Measurements from ENCODE around the gene GNAO1. TPM values are rescaled to one million over a fixed set of nuclear protein-coding genes. Genes with fewer than 3 reads are reported as not detected.
"Not testable (repeated sequence)": the region's sequence is repeated elsewhere in the genome, so short reads cannot be mapped to it uniquely, and the experiment has no call there.

GNAO1 gene
- polyA plus RNA-seq, 1 donor from 2014 or later = 31.5 TPM

DNA sequence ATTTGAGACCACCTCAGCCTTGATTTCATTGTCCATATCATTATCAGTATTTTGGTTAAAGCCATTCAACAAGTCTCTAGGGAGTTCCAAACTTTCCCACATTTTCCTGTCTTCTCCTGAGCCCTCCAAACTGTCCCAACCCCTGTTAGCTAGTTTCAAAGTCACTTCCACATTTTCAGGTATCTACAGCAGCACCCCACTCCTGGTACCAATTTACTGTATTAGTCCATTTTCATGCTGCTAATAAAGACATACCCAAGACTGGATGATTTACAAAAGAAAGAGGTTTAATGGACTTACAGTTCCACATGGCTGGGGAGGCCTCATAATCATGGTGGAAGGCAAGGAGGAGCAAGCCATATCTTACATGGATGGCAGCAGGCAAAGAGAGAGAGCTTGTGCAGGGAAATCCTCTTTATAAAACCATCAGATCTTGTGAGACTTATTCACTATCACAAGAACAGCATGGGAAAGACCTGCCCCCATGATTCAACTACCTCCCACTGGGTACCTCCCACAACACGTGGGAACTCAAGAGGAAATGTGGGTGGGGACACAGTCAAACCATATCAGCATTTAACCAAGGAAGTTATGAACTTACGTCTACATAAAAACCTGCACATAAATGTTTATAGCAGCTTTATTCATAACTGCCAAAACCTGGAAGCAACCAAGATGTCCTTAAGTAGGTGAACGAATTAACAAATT, 189.6 kb downstream of the GNAO1 start:
- H3K27me3 ChIP-seq (ENCODE audit: insufficient read depth, low read depth, low read length); H3K79me2 ChIP-seq (replicated peaks; ENCODE audit: insufficient read depth, low read length); H3K4me3 ChIP-seq (ENCODE audit: low read length); H4K20me1 ChIP-seq (ENCODE audit: insufficient read depth); H3K9ac ChIP-seq (ENCODE audit: low read length); H3K27ac ChIP-seq (ENCODE audit: low read length); H3K9me3 ChIP-seq (ENCODE audit: low read length); H3F3A ChIP-seq (ENCODE audit: insufficient read depth, low read length, poor library complexity, severe bottlenecking); H3K9me2 ChIP-seq (ENCODE audit: insufficient read depth, low read length); H2AFZ ChIP-seq (ENCODE audit: low read depth, low read length); H3K4me2 ChIP-seq (ENCODE audit: low read length): not testable (repeated sequence)
- peaks cover 23% of the 10 kb centered on the region for H3K36me3 ChIP-seq (ENCODE audit: insufficient read depth, low read length)

- Histone ChIP-seq H3K9ac (ENCODE audit: low read length) (no peak overlapping the region), H3K27me3 (ENCODE audit: insufficient read depth, low read depth, low read length) (no peaks in the 10 kb centered on the region), H3K36me3 (ENCODE audit: insufficient read depth, low read length) (peaks cover 23% of the 10 kb centered on the region), H4K20me1 (ENCODE audit: insufficient read depth) (no peaks in the 10 kb centered on the region), H3K9me3 (ENCODE audit: low read length) (peaks cover 6% of the 10 kb centered on the region), H3F3A (ENCODE audit: insufficient read depth, low read length, poor library complexity, severe bottlenecking) (no peaks in the 10 kb centered on the region), H2AFZ (ENCODE audit: low read depth, low read length) (no peak overlapping the region), H3K9me2 (ENCODE audit: insufficient read depth, low read length) (no peaks in the 10 kb centered on the region), H3K4me3 (ENCODE audit: low read length) (no peak overlapping the region), H3K27ac (ENCODE audit: low read length) (no peak overlapping the region), H3K4me2 (ENCODE audit: low read length) (no peak overlapping the region), H3K79me2 (replicated peaks; ENCODE audit: insufficient read depth, low read length) (no peaks in the 10 kb centered on the region)
- TF ChIP-seq TAF1 (IDR thresholded peaks at IDR 0.05; ENCODE audit: low read depth) (no peak), POLR2AphosphoS5 (IDR thresholded peaks at IDR 0.05) (no peak), RAD21 (conservative IDR thresholded peaks at IDR 0.05) (no peak), EP300 (conservative IDR thresholded peaks at IDR 0.05; ENCODE audit: poor library complexity, severe bottlenecking) (no peak), EZH2 (IDR thresholded peaks at IDR 0.05; ENCODE audit: borderline replicate concordance, insufficient read depth, low read length, poor library complexity, severe bottlenecking) (no peak), REST (IDR thresholded peaks at IDR 0.05; ENCODE audit: borderline replicate concordance) (no peak), MXI1 (conservative IDR thresholded peaks at IDR 0.05; ENCODE audit: poor library complexity, severe bottlenecking) (no peak), SMC3 (conservative IDR thresholded peaks at IDR 0.05; ENCODE audit: poor library complexity) (no peak)
- TF ChIP-seq, protein P1, sequence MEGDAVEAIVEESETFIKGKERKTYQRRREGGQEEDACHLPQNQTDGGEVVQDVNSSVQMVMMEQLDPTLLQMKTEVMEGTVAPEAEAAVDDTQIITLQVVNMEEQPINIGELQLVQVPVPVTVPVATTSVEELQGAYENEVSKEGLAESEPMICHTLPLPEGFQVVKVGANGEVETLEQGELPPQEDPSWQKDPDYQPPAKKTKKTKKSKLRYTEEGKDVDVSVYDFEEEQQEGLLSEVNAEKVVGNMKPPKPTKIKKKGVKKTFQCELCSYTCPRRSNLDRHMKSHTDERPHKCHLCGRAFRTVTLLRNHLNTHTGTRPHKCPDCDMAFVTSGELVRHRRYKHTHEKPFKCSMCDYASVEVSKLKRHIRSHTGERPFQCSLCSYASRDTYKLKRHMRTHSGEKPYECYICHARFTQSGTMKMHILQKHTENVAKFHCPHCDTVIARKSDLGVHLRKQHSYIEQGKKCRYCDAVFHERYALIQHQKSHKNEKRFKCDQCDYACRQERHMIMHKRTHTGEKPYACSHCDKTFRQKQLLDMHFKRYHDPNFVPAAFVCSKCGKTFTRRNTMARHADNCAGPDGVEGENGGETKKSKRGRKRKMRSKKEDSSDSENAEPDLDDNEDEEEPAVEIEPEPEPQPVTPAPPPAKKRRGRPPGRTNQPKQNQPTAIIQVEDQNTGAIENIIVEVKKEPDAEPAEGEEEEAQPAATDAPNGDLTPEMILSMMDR (IDR thresholded peaks at IDR 0.05; ENCODE audit: poor library complexity, severe bottlenecking) = no peak
Measured at GRCh38 chr16:56382459-56382858, 191.2 kb downstream of the GNAO1 start.
